PC-9 (cell line): Measurements from ENCODE around the gene PKNOX2. TPM values are rescaled to one million over a fixed set of nuclear protein-coding genes. Genes with fewer than 3 reads are reported as not detected.

Experiments used
- BruUV-seq: library from RNA; stranded (reverse); fragments of 400-500 nt; replicated peaks from 2 replicates; lab custom pipeline; 2021; lab: Mats Ljungman, UMichigan
- CTCF ChIA-PET: fragments of 300-600 bp; sonication (Branson Sonifier 250); formaldehyde crosslinking; loops from one replicate; lab custom pipeline; 2022; ENCODE audit warnings: antibody characterized with exemption; lab: Charles Lee
- POLR2A ChIA-PET: fragments of 300-600 bp; sonication (Branson Sonifier 250); formaldehyde crosslinking; loops from one replicate; lab custom pipeline; 2022; ENCODE audit warnings: antibody characterized with exemption; ENCODE audit not compliant: unreplicated experiment; lab: Charles Lee
- DNase-seq, 2 experiments: peaks; one replicate each; pipeline versions ENCODE4 v3.0.0 to v3.0.0-alpha.2; 2015 to 2022; ENCODE audit warnings: mixed read lengths in 1 of 2
- H2AFZ ChIP-seq: fragments of 200-600 bp; sonication (generic); 2 replicates; pipeline ENCODE4 v1.8.1; 2017; ENCODE audit warnings: antibody characterized with exemption
- H3F3A ChIP-seq: fragments of 200-600 bp; sonication (generic); 2 replicates; pipeline ENCODE4 v1.8.1; 2017; ENCODE audit warnings: antibody characterized with exemption, mild to moderate bottlenecking, low read depth; ENCODE audit not compliant: insufficient read depth
- H3K27ac ChIP-seq: fragments of 200-600 bp; sonication (generic); 2 replicates; pipeline ENCODE4 v1.6.1; 2016; ENCODE audit warnings: mixed run types
- H3K27me3 ChIP-seq: fragments of 200-600 bp; sonication (generic); 2 replicates; pipeline ENCODE4 v1.6.1; 2016; ENCODE audit warnings: low read depth, mixed run types; ENCODE audit not compliant: insufficient read depth
- H3K36me3 ChIP-seq: fragments of 200-600 bp; sonication (generic); 2 replicates; pipeline ENCODE4 v1.6.1; 2016; ENCODE audit warnings: low read depth, mixed run types
- H3K4me1 ChIP-seq: fragments of 200-600 bp; sonication (generic); replicated peaks from 2 replicates; pipeline ENCODE4 v1.6.1; 2016; ENCODE audit warnings: mixed run types; ENCODE audit not compliant: insufficient read depth
- H3K4me2 ChIP-seq: fragments of 200-600 bp; sonication (generic); 2 replicates; pipeline ENCODE4 v1.6.1; 2017; ENCODE audit warnings: mixed run types
- H3K4me3 ChIP-seq: fragments of 200-600 bp; sonication (generic); 2 replicates; pipeline ENCODE4 v1.6.1; 2016; ENCODE audit warnings: mixed run types
- H3K79me2 ChIP-seq: fragments of 200-600 bp; sonication (generic); 2 replicates; pipeline ENCODE4 v1.6.1; 2017; ENCODE audit warnings: low read depth, mixed run types
- H3K9me2 ChIP-seq: fragments of 200-600 bp; sonication (generic); 2 replicates; pipeline ENCODE4 v1.8.1; 2017; ENCODE audit warnings: mild to moderate bottlenecking; ENCODE audit not compliant: insufficient read depth
- H3K9me3 ChIP-seq: fragments of 200-600 bp; sonication (generic); 2 replicates; pipeline ENCODE4 v1.8.1; 2016; ENCODE audit warnings: low read depth; ENCODE audit not compliant: insufficient read depth
- H4K20me1 ChIP-seq: fragments of 200-600 bp; sonication (generic); 2 replicates; pipeline ENCODE4 v1.8.1; 2017; ENCODE audit not compliant: insufficient read depth
- EZH2 ChIP-seq: fragments of 200-600 bp; sonication (generic); IDR thresholded peaks from 2 replicates; pipeline ENCODE4 v1.8.0; 2017; ENCODE audit warnings: antibody characterized with exemption, low read depth
- intact Hi-C: fragments of 100-400 bp; cut with micrococcal nuclease; formaldehyde crosslinking; loops from one replicate; pipeline ENCODE4 v1.10.0; 2022; ENCODE audit not compliant: unreplicated experiment
- total RNA-seq: library from RNA; stranded (reverse); gene quantifications from 2 replicates; pipeline ENCODE4 v1.2.3, GENCODE V29; 2021
- TF ChIP-seq, protein P1 (sequence below): fragments of 200-600 bp; sonication (generic); conservative IDR thresholded peaks from 2 replicates; pipeline ENCODE4 v1.6.1; 2017; ENCODE audit warnings: mixed run types, antibody characterized with exemption, mild to moderate bottlenecking, moderate library complexity

PKNOX2 gene
- total RNA-seq, 1 experiment from 2014 or later = not detected

DNA sequence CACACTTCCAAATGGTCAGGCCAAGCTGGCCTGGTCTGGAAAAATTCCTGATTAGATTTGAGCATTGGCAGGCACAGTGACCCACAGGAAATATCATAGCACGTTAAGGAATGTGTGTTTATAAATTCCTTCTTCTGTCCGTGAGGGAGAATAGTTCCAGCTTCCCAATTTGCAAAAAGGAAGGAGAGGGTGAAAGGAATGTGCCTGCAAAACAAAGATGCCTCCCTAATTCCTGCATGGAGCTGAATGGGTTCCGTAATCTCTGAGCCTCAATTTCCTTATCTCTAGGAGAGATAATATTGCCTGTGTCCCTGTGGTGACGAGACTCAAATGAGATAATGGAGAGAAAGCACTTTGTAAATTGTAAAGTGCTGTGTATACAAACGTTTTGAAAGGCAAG is 226.4 kb downstream of the PKNOX2 start:
- POLR2A ChIA-PET = no interaction called here
- intact Hi-C loops = no loop called here
- Histone ChIP-seq H3K4me3 (no peak overlapping the region), H3K36me3 (no peaks in the 10 kb centered on the region), H3K4me2 (no peak overlapping the region), H3K27ac (no peak overlapping the region), H3K9me2 (no peaks in the 10 kb centered on the region), H4K20me1 (no peaks in the 10 kb centered on the region), H3K4me1 (no peaks in the 10 kb centered on the region), H2AFZ (no peak overlapping the region), H3K79me2 (no peaks in the 10 kb centered on the region), H3K27me3 (peaks cover 77% of the 10 kb centered on the region), H3F3A (no peaks in the 10 kb centered on the region), H3K9me3 (no peaks in the 10 kb centered on the region)
- no TSS peak for BruUV-seq
- TF ChIP-seq, protein P1, sequence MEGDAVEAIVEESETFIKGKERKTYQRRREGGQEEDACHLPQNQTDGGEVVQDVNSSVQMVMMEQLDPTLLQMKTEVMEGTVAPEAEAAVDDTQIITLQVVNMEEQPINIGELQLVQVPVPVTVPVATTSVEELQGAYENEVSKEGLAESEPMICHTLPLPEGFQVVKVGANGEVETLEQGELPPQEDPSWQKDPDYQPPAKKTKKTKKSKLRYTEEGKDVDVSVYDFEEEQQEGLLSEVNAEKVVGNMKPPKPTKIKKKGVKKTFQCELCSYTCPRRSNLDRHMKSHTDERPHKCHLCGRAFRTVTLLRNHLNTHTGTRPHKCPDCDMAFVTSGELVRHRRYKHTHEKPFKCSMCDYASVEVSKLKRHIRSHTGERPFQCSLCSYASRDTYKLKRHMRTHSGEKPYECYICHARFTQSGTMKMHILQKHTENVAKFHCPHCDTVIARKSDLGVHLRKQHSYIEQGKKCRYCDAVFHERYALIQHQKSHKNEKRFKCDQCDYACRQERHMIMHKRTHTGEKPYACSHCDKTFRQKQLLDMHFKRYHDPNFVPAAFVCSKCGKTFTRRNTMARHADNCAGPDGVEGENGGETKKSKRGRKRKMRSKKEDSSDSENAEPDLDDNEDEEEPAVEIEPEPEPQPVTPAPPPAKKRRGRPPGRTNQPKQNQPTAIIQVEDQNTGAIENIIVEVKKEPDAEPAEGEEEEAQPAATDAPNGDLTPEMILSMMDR = no peak
- no peak for TF ChIP-seq EZH2
- DNase-seq = no peak
- CTCF ChIA-PET = no interaction called here

DNA sequence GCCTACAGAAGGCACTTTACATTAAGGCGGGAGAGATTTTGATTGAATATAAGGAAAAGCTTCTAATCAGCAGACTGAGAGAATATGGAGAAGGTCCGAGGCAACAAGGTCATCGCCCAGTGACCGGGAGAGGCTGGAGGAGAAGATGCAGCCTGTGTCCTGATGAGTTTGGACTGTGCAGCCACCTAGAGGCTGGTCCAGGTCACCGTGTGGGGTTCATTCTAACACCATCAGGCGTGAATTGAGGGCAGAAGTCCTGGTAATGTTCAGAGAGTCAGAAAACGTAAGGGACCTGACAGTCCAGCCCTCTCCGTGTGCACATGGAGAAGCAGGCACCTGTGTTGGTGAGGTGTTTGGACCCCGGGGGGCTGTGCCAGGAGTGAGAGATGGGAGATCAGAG is 228.8 kb downstream of the PKNOX2 start:
- TF ChIP-seq, protein P1 = no peak
- no peak for TF ChIP-seq EZH2
- Histone ChIP-seq H3K9me3 (no peaks in the 10 kb centered on the region), H2AFZ (no peak overlapping the region), H3K4me3 (no peak overlapping the region), H3K79me2 (no peaks in the 10 kb centered on the region), H4K20me1 (no peaks in the 10 kb centered on the region), H3K27ac (no peak overlapping the region), H3K4me1 (no peaks in the 10 kb centered on the region), H3K36me3 (no peaks in the 10 kb centered on the region), H3K4me2 (no peak overlapping the region), H3K27me3 (peaks cover 84% of the 10 kb centered on the region), H3F3A (no peaks in the 10 kb centered on the region), H3K9me2 (no peaks in the 10 kb centered on the region)
- no TSS peak for BruUV-seq
- intact Hi-C loops = no loop called here
- no peak for DNase-seq
- CTCF ChIA-PET = no interaction called here
- POLR2A ChIA-PET = no interaction called here

DNA sequence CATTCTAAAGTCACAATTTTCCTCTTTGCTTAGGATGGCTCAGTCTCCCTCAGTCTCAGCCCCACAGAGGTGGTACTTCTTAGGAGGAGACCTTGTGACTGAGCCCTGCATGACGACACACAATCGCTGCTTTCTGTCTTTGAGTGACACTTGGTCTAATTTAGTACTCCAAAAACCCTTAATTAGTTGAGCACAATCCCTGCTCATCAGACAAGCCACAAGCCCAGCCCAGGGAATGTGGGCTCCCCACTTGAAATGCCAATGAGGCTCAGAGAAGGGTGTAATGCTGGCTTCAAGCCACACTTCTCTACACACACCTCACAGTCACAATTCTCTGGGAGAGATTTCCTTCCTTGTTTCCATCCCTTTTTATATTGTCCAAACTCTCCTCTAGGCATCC is 229.7 kb downstream of the PKNOX2 start:
- no peak for DNase-seq
- ChIA-PET CTCF (no interaction called here), POLR2A (no interaction called here)
- intact Hi-C loops = no loop called here
- TF ChIP-seq, protein P1 = no peak
- no peak for TF ChIP-seq EZH2
- peaks cover 94% of the 10 kb centered on the region for H3K27me3 ChIP-seq
- H3K4me1 ChIP-seq = no peaks in the 10 kb centered on the region
- H2AFZ ChIP-seq = no peak overlapping the region
- no peak overlapping the region for H3K4me2 ChIP-seq
- no peaks in the 10 kb centered on the region for H3F3A ChIP-seq
- no peaks in the 10 kb centered on the region for H3K9me3 ChIP-seq
- BruUV-seq = no TSS peak
- H3K27ac ChIP-seq = no peak overlapping the region
- no peaks in the 10 kb centered on the region for H3K9me2 ChIP-seq
- H3K4me3 ChIP-seq = no peak overlapping the region
- H3K36me3 ChIP-seq = no peaks in the 10 kb centered on the region
- no peaks in the 10 kb centered on the region for H3K79me2 ChIP-seq
- no peaks in the 10 kb centered on the region for H4K20me1 ChIP-seq
